Measurements from ENCODE around the gene VAMP3. TPM values are rescaled to one million over a fixed set of nuclear protein-coding genes. Genes with fewer than 3 reads are reported as not detected.

The VAMP3 gene
- total RNA-seq, 2 donors from 2014 or later, result 77.1 to 81.4 TPM

DNA sequence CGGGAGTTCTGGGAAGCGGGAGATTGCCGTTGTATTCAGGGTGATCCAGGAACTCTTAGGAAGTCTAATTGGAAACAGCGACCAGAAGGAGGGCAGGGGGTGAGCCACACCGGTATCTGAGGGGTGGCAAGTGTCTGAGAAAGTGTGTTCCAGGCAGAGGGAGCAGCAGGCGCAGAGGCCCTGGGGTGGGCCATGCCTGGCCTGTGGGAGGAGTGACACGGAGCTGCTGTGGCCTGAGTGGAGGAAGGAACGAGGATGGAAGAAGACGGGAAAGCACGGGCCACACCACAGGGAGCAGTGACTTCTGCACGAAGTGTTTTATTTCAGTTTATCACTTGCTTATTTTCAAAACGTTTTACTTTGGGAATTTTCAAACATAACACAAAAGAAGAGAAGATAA is 24.3 kb downstream of the VAMP3 start:
- intact Hi-C loops (cut with DNase I), result no loop called here
- ATAC-seq, result no peak
- DNase-seq, result no peak

DNA sequence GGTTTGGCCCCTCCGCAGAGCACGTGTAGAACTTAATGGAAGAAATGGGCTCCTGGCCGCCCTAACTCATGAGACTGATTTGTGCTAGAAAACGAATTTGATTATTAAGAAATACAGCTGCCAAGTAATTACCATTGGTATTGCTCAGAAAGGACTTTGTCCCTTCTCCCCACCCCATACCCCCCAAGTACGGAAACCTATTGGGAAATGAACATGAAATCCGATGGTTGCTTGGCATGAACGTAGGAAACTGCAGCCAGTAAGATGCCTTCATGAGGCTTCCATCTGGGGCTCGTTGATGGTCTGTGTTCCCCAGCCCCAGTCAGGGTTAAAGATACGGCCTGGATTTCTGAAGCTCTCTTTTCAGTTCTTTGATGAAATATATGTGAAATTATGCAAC is 34.4 kb downstream of the VAMP3 start:
- DNase-seq, result no peak

DNA sequence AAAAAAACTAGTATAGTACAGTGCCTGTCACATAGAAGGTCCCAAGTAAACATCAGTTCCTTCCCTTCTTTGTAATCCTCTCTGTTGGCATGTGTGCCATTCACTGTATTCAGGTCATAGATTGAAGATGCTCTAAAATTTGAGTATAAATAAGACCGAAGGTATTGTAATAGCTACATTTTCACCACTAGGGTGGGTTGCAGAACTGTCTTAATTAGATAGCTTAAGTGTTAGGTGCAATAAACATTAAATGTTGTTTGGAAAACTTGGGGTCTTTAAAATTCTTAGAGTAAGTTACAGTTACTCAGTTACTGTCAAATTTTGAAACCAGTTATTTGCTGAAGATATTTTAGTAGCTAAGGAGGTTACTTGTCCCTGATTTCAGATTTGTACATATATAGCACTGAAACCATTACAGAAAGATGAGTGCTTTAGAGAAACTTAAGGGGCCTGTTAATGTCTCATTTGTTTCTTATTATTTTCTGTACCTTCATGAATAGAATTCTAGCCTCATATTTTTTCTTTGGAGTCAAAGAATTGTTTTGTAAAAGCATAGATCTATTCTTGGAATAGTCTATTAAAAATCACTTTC is 37.3 kb downstream of the VAMP3 start:
- DNase-seq (no peak), ATAC-seq (no peak)
- intact Hi-C loops (cut with DNase I), result loop anchor here in 1 of 2 donors (5.0 kb wide), 1 partner anchor 94 kb away; no protein-coding TSS in a partner anchor

More for the DNA sequence above, 34.4 kb downstream of the VAMP3 start:
- intact Hi-C loops (cut with DNase I), result loop anchor here in 1 of 2 donors (5.0 kb wide), 1 partner anchor 97 kb away; no protein-coding TSS in a partner anchor
- no peak for ATAC-seq

DNA sequence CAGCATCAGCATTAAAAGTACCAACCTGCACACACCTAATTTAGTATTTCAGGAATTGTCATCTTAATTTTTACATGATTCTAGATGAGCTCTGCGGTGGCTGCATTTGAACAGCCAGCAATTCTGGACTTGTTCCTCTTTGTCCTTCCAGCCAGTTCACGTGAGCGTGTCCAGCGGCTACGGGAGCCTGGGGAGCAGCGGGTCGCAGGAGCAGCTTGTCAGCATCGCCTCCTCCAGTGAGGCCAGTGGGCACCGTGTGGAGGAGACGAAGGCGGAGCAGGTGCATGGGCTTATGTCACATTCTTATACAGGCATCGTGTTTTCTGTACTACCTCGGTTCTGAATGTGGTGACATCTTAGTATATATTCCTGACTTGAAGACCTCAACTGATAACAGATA is 38.6 kb downstream of the VAMP3 start:
- DNase-seq (no peak), ATAC-seq (no peak)
- intact Hi-C loops (cut with DNase I), result loop anchor here in 1 of 2 donors (5.0 kb wide), 1 partner anchor 93 kb away; no protein-coding TSS in a partner anchor

DNA sequence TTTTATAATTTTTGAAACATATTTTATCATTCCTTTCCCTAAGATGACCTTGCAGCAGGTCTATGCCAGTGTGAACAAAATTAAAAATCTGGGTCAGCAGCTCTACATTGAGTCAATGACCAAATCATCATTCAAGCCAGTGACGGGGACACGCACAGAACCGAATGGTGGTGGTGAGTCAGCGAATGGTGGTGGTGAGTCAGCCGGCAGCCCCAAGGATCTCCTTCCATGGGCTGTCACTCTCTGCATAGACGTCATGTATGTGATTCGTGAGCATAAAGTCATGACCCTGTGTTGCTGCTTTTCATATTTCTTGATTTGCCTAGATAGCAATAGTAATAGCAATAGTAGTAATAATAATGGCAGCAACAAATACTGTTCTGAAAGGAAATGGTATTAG is 39.3 kb downstream of the VAMP3 start:
- intact Hi-C loops (cut with DNase I), result no loop called here
- no peak for DNase-seq
- no peak for ATAC-seq

DNA sequence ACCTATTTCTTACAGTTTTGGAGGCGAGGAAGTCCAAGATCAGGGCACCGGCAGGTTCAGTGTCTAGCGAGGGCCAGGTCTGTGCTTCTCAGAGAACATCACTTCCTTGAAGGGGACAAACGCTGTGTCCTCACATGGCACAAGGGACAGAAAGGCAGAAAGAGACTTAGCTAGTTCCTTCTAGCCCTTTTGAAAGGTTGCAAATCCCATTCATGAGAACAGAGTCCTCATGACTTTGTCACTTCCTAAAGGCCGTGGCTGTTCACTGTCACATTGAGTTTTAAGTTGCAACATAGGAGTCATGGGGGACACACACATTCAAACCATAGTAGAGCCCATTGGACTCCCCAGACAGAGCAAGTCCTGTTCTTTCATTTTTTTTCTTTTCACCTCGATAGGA is 40.4 kb downstream of the VAMP3 start:
- DNase-seq (no peak), ATAC-seq (no peak)
- intact Hi-C loops (cut with DNase I), result no loop called here

DNA sequence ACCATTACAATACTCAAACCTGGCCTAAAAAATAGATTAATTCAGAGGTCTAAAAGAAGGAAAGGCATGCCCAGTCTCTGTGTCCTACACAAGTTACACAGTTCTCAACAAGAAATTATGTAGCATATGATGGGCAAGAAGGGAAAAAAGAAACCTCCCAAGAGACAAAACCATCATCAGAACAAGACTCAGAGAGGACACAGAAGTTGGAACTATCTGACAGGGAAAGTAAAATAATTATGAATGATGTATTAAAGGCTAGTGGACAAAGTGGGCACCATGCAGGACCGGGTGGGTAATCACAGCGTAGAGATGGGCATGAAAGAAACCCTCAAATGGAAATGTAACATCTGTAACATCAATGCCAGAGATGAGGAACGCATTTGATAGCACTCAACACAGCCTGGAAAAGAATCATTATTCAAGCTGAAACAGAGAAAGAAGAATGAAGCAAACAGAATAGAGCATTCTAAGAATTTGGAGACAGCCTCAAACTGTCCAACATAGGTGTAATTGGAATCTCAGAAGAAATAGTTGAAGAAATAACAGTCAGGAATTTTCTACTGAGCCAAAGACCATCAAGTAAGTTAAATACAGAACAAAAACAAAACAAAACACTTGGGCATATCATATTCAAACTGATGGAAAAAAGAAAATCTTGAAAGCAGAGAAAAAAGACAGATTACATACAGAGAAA is 42.7 kb downstream of the VAMP3 start:
- ATAC-seq (no peak), DNase-seq (no peak)
- intact Hi-C loops (cut with DNase I), result no loop called here

DNA sequence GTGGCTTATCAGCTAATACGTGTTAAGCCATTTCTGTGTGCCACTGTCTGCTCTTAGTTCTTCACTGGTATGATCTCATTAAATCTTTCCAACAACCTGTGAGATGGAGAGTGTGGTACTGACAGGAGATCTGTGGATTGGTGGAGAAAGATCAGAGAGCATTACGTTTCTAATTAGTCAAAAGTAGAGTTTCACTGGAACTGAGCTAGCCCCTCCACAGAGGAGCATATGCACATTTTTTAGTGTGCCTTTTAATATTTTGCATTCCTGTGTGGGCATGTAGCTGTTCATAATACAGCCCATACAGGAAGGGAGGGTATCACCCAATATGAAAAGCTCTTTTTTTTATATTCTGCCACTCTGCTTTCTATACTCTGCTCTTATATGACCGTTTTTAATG is 50.2 kb downstream of the VAMP3 start:
- DNase-seq (no peak), ATAC-seq (no peak)
- intact Hi-C loops (cut with DNase I), result no loop called here

DNA sequence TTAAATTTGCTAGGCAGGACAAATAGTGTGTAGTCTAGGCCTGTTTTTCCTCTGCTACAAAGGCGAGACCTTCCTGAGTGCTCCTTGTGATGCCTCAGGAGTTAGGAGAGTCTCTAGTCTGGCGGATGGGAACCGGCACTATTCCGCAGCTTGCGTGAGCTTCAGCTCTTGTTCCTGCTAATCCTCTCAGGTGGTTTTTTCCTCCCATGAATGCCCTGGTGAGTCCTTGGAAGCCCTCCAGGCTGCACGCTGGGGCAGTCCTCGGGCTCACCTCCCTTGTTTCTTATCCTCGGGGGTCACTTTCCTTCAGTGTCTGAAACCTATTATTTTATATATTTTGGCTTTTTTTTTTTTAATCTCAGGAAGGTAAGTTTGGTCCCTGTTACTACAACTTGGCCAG is 53.6 kb downstream of the VAMP3 start:
- intact Hi-C loops (cut with DNase I), result loop anchor here in 1 of 2 donors (5.0 kb wide), 1 partner anchor 32 kb away; no protein-coding TSS in a partner anchor
- DNase-seq (no peak), ATAC-seq (no peak)

DNA sequence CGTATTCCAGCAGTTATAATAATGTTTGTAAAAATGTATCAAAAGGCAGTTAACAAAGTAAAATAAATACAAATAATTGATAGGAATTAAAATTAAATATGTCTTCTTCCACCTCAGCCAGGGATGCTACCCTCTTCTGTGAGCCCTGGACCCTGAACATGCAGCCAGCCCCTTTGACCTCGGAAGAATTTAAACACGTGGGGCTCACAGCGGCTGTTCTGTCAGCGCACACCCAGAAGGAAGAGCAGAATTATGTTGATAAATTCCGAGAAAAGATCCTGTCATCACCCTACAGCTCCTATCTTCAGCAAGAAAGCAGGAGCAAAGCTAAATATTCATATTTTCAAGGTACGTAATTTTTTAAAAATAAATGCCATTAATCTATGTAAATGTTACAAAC is 55.3 kb downstream of the VAMP3 start:
- ATAC-seq (no peak), DNase-seq (no peak)
- intact Hi-C loops (cut with DNase I), result loop anchor here in 1 of 2 donors (5.0 kb wide), 1 partner anchor 34 kb away; no protein-coding TSS in a partner anchor

DNA sequence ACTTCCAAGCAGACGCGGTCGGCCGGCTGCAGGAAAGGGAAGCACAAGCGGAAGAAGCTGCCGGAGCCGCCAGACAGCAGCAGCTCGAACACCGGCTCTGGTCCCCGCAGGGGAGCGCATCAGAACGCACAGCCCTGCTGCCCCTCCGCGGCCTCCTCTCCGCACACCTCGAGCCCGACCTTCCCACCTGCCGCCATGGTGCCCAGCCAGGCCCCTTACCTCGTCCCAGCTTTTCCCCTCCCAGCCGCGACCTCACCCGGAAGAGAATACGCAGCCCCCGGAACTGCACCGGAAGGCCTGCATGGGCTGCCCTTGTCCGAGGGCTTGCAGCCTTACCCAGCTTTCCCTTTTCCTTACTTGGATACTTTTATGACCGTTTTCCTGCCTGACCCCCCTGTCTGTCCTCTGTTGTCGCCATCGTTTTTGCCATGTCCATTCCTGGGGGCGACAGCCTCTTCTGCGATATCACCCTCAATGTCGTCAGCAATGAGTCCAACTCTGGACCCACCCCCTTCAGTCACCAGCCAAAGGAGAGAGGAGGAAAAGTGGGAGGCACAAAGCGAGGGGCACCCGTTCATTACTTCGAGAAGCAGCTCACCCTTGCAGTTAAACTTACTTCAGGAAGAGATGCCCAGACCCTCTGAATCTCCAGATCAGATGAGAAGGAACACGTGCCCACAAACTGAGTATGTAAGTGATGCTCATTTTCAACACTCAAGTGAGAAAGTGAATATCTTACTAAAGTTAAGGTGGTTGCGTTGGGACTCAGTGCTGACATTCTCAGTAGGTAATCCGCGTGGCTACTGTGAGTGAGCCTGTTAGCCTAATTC is 56.2 kb downstream of the VAMP3 start:
- ATAC-seq, result no peak
- no peak for DNase-seq
- intact Hi-C loops (cut with DNase I), result loop anchor here in 1 of 2 donors (5.0 kb wide), 1 partner anchor 35 kb away; no protein-coding TSS in a partner anchor

Other genes starting within 250 kb of the VAMP3 start
- 10 to 100 TPM; 15.5 to 24.3 TPM for gene PER3, start 13.0 kb downstream of the VAMP3 start, total RNA-seq
- gene UTS2, start 81.8 kb downstream of the VAMP3 start, total RNA-seq, result not detected
- gene TNFRSF9, start 169.5 kb downstream of the VAMP3 start, total RNA-seq, result under 1 TPM; 0.08 to 0.09 TPM
- gene PARK7, start 190.4 kb downstream of the VAMP3 start, total RNA-seq, result 100 to 1,000 TPM; 284 to 328 TPM